ENCODE results near the gene RMND1.

DNA sequence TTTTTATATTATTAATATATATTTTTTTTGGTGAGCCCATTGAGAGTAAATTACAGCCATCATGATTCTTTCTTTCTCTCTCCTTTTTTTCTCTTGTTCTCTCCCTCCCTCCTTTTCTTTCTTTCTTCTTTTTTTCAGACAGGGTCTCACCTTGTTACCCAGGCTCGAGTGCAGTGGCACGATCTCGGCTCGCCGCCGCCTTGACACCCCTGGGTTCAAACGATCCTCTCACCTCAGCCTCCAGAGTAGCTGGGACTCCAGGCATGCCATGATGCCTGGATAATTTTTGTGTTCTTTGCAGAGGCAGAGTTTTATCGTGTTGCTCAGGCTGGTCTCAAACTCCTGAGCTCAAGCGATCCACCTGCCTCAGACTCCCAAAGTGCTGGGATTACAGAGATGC is 43.5 kb upstream of the RMND1 start:
- TF ChIP-seq, protein P1, sequence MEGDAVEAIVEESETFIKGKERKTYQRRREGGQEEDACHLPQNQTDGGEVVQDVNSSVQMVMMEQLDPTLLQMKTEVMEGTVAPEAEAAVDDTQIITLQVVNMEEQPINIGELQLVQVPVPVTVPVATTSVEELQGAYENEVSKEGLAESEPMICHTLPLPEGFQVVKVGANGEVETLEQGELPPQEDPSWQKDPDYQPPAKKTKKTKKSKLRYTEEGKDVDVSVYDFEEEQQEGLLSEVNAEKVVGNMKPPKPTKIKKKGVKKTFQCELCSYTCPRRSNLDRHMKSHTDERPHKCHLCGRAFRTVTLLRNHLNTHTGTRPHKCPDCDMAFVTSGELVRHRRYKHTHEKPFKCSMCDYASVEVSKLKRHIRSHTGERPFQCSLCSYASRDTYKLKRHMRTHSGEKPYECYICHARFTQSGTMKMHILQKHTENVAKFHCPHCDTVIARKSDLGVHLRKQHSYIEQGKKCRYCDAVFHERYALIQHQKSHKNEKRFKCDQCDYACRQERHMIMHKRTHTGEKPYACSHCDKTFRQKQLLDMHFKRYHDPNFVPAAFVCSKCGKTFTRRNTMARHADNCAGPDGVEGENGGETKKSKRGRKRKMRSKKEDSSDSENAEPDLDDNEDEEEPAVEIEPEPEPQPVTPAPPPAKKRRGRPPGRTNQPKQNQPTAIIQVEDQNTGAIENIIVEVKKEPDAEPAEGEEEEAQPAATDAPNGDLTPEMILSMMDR (IDR thresholded peaks at IDR 0.05; ENCODE audit: low read depth, low read length) = no peak
- no peak for TF ChIP-seq EZH2phosphoT487 (IDR thresholded peaks at IDR 0.05; ENCODE audit: low read depth)
